WTC11 (cell line): ENCODE data around the gene DENND6A.

Experiments used
- CREM ChIP-seq: sonication (generic); formaldehyde crosslinking; IDR thresholded peaks from 2 replicates; pipeline ENCODE4 v1.8.1; 2022; ENCODE audit warnings: mild to moderate bottlenecking, missing genetic modification reagents, moderate library complexity
- ESRRA ChIP-seq: sonication (generic); formaldehyde crosslinking; IDR thresholded peaks from 2 replicates; pipeline ENCODE4 v1.8.1; 2022; ENCODE audit warnings: mild to moderate bottlenecking, missing genetic modification reagents, borderline replicate concordance
- FOXK1 ChIP-seq: sonication (generic); formaldehyde crosslinking; IDR thresholded peaks from 2 replicates; pipeline ENCODE4 v1.8.0; 2022; ENCODE audit warnings: mild to moderate bottlenecking, moderate library complexity, missing genetic modification reagents
- JAZF1 ChIP-seq: fragments of 250-450 bp; sonication (Bioruptor Pico); IDR thresholded peaks from 2 replicates; pipeline ENCODE4 v1.9.0; 2021; ENCODE audit warnings: moderate library complexity, mild to moderate bottlenecking, inconsistent platforms
- NR1H2 ChIP-seq: sonication (generic); formaldehyde crosslinking; IDR thresholded peaks from 2 replicates; pipeline ENCODE4 v1.9.0; 2021; ENCODE audit warnings: mild to moderate bottlenecking, moderate library complexity, missing genetic modification reagents
- SP1 ChIP-seq: sonication (generic); formaldehyde crosslinking; conservative IDR thresholded peaks from 2 replicates; pipeline ENCODE4 v1.8.1; 2022; ENCODE audit warnings: missing genetic modification reagents
- ZNF232 ChIP-seq: sonication (generic); formaldehyde crosslinking; IDR thresholded peaks from 2 replicates; pipeline ENCODE4 v1.8.0; 2022; ENCODE audit warnings: mild to moderate bottlenecking, missing genetic modification reagents
- TF ChIP-seq, protein P1 (sequence below): fragments of 200-600 bp; IDR thresholded peaks from 2 replicates; pipeline ENCODE4 v1.8.0; 2022; ENCODE audit warnings: antibody characterized with exemption
- TF ChIP-seq, protein P2 (sequence below): sonication (generic); formaldehyde crosslinking; IDR thresholded peaks from 2 replicates; pipeline ENCODE4 v1.8.0; 2022; ENCODE audit warnings: mild to moderate bottlenecking, missing genetic modification reagents
- TF ChIP-seq, protein P3 (sequence below): sonication (generic); formaldehyde crosslinking; conservative IDR thresholded peaks from 2 replicates; pipeline ENCODE4 v1.8.1; 2022; ENCODE audit warnings: mild to moderate bottlenecking, missing genetic modification reagents
- TF ChIP-seq, protein P4 (sequence below): sonication (generic); formaldehyde crosslinking; IDR thresholded peaks from 2 replicates; pipeline ENCODE4 v1.8.0; 2022; ENCODE audit warnings: mild to moderate bottlenecking, missing genetic modification reagents
- TF ChIP-seq, protein P5 (sequence below): sonication (generic); formaldehyde crosslinking; IDR thresholded peaks from 2 replicates; pipeline ENCODE4 v1.8.0; 2022; ENCODE audit warnings: mild to moderate bottlenecking, missing genetic modification reagents
- TF ChIP-seq, protein P6 (sequence below): sonication (generic); formaldehyde crosslinking; IDR thresholded peaks from 2 replicates; pipeline ENCODE4 v1.8.1; 2022; ENCODE audit warnings: low read depth, missing genetic modification reagents, borderline replicate concordance
- TF ChIP-seq, protein P7 (sequence below): sonication (generic); formaldehyde crosslinking; conservative IDR thresholded peaks from 2 replicates; pipeline ENCODE4 v1.8.1; 2023; ENCODE audit warnings: mild to moderate bottlenecking, low read depth, missing genetic modification reagents, moderate library complexity

DNA sequence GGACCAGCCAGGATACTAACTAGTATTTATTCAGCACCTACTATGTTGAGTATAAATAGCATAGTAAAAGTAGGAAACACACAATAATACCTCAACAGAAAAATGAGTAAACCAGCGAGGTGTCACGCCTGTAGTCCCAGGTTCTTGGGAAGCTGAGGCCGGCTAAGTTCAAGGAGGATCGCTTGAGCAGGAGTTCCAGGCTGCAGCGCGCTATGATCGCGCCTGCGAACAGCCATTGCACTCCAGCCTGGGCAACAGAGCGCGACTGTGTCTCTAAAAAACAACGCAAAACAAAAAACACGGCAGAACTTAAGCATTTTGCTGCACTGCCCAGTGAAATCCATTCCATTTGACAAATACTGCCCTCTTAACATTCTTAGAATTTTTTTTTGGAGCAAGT lies 1.3 kb upstream of the DENND6A start:
- TF ChIP-seq, protein P1, sequence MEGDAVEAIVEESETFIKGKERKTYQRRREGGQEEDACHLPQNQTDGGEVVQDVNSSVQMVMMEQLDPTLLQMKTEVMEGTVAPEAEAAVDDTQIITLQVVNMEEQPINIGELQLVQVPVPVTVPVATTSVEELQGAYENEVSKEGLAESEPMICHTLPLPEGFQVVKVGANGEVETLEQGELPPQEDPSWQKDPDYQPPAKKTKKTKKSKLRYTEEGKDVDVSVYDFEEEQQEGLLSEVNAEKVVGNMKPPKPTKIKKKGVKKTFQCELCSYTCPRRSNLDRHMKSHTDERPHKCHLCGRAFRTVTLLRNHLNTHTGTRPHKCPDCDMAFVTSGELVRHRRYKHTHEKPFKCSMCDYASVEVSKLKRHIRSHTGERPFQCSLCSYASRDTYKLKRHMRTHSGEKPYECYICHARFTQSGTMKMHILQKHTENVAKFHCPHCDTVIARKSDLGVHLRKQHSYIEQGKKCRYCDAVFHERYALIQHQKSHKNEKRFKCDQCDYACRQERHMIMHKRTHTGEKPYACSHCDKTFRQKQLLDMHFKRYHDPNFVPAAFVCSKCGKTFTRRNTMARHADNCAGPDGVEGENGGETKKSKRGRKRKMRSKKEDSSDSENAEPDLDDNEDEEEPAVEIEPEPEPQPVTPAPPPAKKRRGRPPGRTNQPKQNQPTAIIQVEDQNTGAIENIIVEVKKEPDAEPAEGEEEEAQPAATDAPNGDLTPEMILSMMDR = no peak
- TF ChIP-seq ESRRA (CRISPR knock-in tag) (no peak), ZNF232 (CRISPR knock-in tag) (no peak), FOXK1 (CRISPR knock-in tag) (no peak), CREM (CRISPR knock-in tag) (no peak), NR1H2 (CRISPR knock-in tag) (no peak), SP1 (CRISPR knock-in tag) (no peak), JAZF1 (CRISPR knock-in tag) (no peak)
- TF ChIP-seq, protein P2, sequence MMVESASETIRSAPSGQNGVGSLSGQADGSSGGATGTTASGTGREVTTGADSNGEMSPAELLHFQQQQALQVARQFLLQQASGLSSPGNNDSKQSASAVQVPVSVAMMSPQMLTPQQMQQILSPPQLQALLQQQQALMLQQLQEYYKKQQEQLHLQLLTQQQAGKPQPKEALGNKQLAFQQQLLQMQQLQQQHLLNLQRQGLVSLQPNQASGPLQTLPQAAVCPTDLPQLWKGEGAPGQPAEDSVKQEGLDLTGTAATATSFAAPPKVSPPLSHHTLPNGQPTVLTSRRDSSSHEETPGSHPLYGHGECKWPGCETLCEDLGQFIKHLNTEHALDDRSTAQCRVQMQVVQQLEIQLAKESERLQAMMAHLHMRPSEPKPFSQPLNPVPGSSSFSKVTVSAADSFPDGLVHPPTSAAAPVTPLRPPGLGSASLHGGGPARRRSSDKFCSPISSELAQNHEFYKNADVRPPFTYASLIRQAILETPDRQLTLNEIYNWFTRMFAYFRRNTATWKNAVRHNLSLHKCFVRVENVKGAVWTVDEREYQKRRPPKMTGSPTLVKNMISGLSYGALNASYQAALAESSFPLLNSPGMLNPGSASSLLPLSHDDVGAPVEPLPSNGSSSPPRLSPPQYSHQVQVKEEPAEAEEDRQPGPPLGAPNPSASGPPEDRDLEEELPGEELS (CRISPR knock-in tag) = no peak
- TF ChIP-seq, protein P3, sequence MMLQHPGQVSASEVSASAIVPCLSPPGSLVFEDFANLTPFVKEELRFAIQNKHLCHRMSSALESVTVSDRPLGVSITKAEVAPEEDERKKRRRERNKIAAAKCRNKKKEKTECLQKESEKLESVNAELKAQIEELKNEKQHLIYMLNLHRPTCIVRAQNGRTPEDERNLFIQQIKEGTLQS (CRISPR knock-in tag) = no peak
- TF ChIP-seq, protein P4, sequence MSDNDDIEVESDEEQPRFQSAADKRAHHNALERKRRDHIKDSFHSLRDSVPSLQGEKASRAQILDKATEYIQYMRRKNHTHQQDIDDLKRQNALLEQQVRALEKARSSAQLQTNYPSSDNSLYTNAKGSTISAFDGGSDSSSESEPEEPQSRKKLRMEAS (CRISPR knock-in tag) = no peak
- TF ChIP-seq, protein P5, sequence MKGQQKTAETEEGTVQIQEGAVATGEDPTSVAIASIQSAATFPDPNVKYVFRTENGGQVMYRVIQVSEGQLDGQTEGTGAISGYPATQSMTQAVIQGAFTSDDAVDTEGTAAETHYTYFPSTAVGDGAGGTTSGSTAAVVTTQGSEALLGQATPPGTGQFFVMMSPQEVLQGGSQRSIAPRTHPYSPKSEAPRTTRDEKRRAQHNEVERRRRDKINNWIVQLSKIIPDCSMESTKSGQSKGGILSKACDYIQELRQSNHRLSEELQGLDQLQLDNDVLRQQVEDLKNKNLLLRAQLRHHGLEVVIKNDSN (CRISPR knock-in tag) = no peak
- TF ChIP-seq, protein P6, sequence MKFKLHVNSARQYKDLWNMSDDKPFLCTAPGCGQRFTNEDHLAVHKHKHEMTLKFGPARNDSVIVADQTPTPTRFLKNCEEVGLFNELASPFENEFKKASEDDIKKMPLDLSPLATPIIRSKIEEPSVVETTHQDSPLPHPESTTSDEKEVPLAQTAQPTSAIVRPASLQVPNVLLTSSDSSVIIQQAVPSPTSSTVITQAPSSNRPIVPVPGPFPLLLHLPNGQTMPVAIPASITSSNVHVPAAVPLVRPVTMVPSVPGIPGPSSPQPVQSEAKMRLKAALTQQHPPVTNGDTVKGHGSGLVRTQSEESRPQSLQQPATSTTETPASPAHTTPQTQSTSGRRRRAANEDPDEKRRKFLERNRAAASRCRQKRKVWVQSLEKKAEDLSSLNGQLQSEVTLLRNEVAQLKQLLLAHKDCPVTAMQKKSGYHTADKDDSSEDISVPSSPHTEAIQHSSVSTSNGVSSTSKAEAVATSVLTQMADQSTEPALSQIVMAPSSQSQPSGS (CRISPR knock-in tag) = no peak
- TF ChIP-seq, protein P7, sequence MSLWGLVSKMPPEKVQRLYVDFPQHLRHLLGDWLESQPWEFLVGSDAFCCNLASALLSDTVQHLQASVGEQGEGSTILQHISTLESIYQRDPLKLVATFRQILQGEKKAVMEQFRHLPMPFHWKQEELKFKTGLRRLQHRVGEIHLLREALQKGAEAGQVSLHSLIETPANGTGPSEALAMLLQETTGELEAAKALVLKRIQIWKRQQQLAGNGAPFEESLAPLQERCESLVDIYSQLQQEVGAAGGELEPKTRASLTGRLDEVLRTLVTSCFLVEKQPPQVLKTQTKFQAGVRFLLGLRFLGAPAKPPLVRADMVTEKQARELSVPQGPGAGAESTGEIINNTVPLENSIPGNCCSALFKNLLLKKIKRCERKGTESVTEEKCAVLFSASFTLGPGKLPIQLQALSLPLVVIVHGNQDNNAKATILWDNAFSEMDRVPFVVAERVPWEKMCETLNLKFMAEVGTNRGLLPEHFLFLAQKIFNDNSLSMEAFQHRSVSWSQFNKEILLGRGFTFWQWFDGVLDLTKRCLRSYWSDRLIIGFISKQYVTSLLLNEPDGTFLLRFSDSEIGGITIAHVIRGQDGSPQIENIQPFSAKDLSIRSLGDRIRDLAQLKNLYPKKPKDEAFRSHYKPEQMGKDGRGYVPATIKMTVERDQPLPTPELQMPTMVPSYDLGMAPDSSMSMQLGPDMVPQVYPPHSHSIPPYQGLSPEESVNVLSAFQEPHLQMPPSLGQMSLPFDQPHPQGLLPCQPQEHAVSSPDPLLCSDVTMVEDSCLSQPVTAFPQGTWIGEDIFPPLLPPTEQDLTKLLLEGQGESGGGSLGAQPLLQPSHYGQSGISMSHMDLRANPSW (CRISPR knock-in tag) = no peak
